Measurements from ENCODE around the gene EIF3F.

GRCh38 chr11:8025123-8025522 is 38.0 kb downstream of the EIF3F start:
- no peak for TF ChIP-seq TAF1 (IDR thresholded peaks at IDR 0.05; ENCODE audit: low read depth)
- no peak for TF ChIP-seq CEBPB (IDR thresholded peaks at IDR 0.05)
- no peak for TF ChIP-seq ZBTB7A (IDR thresholded peaks at IDR 0.05; ENCODE audit: low read depth)
